PFSK-1 (cell line): ENCODE data around the gene STXBP1.
A peak's percentile ranks its signal among the peaks of the same experiment; 100 is the strongest.

Experiments used
- FOXP2 ChIP-seq: optimal IDR thresholded peaks from 2 replicates; pipeline ENCODE3; 2011; ENCODE audit warnings: borderline replicate concordance, control low read depth, inconsistent platforms; ENCODE audit not compliant: insufficient read depth; ENCODE audit errors: extremely low read length, extremely low read depth
- POLR2AphosphoS5 ChIP-seq: IDR thresholded peaks from 2 replicates; pipeline ENCODE4 v1.6.1; 2012; ENCODE audit warnings: low read depth, mild to moderate bottlenecking, control low read depth, low read length, moderate library complexity
- SIN3A ChIP-seq: IDR thresholded peaks from 2 replicates; pipeline ENCODE4 v1.6.1; 2012; ENCODE audit warnings: mild to moderate bottlenecking, low read length, moderate library complexity, borderline replicate concordance; ENCODE audit not compliant: insufficient read depth
- TAF1 ChIP-seq: IDR thresholded peaks from 2 replicates; pipeline ENCODE4 v1.6.1; 2012; ENCODE audit warnings: low read length, control low read depth, borderline replicate concordance; ENCODE audit not compliant: insufficient read depth
- TF ChIP-seq, protein P1 (sequence below), 2 experiments: IDR thresholded peaks; 2 replicates each; pipeline versions ENCODE4 v1.6.1 to v1.8.0; 2011 to 2012; ENCODE audit warnings: low read depth in 2 of 2, low read length in 2 of 2, control low read depth in 1 of 2, inconsistent platforms in 1 of 2, mild to moderate bottlenecking in 1 of 2, moderate library complexity in 1 of 2; ENCODE audit not compliant: insufficient read depth in 1 of 2

STXBP1 gene

DNA sequence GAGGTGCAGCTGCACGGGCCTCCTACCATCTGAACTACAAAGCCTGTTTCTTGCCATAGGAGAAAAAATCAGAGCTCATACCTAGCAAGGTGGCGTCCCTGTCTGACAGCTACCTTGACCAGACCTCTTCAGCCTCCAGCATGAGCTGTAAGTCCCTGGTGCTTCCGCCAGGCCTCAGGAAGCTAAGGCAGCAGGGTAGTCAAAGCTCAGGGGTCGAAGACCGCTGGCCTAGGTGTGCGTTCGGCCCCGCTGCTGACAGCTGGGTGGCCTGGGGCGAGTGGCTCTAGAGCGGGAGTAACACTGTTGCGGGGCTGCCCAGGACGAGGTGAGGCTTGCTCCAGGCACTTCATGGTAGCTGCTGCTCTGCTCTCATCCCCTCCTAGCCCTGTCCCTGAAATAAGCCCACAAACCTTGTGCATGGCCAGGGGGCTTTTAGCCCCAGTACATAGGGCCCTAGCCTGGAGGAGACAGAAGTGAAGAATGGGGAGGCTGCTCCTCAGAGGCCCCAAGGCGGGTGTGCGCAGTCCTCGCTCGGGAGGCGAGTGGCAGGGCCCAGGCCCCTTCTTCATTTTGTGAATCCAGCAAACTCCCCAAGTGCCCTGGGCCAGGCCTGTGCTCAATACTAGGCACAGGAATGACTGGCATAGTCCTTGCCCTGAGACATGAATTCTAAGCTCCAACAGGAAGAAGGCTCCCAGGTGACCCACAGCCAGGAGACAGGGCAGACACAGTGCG is 117.6 kb downstream of the STXBP1 start:
- TF ChIP-seq FOXP2 (no peak), TAF1 (no peak), POLR2AphosphoS5 (no peak), SIN3A (no peak)
- TF ChIP-seq, protein P1, sequence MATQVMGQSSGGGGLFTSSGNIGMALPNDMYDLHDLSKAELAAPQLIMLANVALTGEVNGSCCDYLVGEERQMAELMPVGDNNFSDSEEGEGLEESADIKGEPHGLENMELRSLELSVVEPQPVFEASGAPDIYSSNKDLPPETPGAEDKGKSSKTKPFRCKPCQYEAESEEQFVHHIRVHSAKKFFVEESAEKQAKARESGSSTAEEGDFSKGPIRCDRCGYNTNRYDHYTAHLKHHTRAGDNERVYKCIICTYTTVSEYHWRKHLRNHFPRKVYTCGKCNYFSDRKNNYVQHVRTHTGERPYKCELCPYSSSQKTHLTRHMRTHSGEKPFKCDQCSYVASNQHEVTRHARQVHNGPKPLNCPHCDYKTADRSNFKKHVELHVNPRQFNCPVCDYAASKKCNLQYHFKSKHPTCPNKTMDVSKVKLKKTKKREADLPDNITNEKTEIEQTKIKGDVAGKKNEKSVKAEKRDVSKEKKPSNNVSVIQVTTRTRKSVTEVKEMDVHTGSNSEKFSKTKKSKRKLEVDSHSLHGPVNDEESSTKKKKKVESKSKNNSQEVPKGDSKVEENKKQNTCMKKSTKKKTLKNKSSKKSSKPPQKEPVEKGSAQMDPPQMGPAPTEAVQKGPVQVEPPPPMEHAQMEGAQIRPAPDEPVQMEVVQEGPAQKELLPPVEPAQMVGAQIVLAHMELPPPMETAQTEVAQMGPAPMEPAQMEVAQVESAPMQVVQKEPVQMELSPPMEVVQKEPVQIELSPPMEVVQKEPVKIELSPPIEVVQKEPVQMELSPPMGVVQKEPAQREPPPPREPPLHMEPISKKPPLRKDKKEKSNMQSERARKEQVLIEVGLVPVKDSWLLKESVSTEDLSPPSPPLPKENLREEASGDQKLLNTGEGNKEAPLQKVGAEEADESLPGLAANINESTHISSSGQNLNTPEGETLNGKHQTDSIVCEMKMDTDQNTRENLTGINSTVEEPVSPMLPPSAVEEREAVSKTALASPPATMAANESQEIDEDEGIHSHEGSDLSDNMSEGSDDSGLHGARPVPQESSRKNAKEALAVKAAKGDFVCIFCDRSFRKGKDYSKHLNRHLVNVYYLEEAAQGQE (IDR thresholded peaks at IDR 0.05; ENCODE audit: insufficient read depth in 1 of 2, low read depth in 2 of 2, low read length in 2 of 2) = no peak

DNA sequence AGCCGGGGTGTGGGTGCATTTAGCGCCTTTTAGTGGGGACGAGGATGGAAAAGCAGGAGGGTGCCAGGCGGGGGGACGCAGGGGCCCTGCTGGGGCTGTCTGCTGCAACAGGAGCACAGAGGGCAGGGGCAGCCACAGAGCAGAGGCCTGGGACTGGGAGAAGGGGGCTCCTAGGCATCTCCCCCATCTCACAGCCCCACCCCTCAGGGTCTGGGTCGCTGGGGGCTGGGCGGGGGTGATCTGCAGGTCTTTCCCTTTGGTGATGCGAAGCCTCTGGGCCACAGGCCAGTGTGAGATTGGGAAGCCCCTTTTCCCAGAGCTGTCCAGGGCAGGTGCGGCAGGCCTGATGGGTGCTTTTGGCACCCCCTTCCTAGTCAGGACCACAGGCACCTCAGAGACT is 118.2 kb downstream of the STXBP1 start:
- TF ChIP-seq FOXP2 (no peak), TAF1 (no peak), POLR2AphosphoS5 (no peak), SIN3A (no peak)
- TF ChIP-seq, protein P1 (IDR thresholded peaks at IDR 0.05; ENCODE audit: insufficient read depth in 1 of 2, low read depth in 2 of 2, low read length in 2 of 2) = no peak

DNA sequence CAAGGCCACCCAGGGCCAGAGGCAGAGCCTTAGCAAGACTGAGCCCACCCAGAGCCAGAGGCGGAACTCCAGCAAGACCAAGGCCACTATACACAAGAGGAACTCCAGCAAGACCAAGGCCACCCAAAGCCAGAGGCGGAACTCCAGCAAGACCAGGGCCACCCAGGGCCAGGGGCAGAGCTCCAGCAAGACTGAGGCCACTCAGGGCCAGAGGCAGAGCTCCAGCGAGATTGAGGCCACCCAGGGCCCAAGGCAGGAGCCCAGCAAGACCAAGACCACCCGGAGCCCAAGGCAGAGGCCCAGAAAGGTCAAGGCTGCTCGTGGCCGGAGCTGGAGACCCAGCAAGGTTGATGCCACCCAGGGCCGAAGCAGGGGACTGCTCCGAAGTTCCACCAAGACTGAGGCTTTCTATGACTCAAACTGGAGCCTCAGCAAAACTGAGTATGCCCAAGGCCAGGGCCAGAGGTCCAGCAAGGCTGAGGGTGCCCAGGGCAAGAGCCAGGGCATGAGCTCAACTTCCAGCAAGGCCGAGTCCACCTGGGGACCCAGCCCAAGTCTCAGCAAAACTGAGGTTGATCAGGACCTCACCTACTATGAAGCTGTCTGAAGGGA is 118.8 kb downstream of the STXBP1 start:
- TF ChIP-seq FOXP2 (no peak), SIN3A (no peak), TAF1 (no peak), POLR2AphosphoS5 (no peak)
- TF ChIP-seq, protein P1 (IDR thresholded peaks at IDR 0.05; ENCODE audit: insufficient read depth in 1 of 2, low read depth in 2 of 2, low read length in 2 of 2) = no peak

DNA sequence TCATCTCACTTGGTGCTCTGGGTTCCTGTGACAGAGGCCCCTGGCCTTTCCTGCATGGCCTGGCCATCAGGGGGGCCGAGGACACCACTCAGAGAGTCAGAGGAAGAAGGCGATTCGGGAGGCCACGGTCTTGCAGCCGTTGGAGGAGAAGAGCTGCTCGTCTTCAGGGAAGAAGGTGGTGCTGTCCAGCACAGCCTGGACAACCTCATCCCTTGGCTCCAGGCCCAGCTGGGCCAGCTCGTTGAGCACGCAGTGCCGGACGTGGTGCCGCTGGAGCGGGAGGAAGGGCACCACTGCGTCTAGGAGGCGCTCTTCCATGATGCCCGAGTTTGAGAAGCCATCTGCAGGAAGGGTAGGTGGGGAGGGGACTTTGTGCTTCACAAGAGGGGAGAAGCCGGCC is 119.9 kb downstream of the STXBP1 start:
- no peak for TF ChIP-seq FOXP2
- TF ChIP-seq, protein P1 (IDR thresholded peaks at IDR 0.05; ENCODE audit: insufficient read depth in 1 of 2, low read depth in 2 of 2, low read length in 2 of 2) = 0 out of 4 replicates have a peak, but pooled peaks of 1 of the 2 experiments have one; percentile 35
